ENCODE results near the gene HCAR2. TPM values are rescaled to one million over a fixed set of nuclear protein-coding genes. Genes with fewer than 3 reads are reported as not detected.
A peak's percentile ranks its signal among the peaks of the same experiment; 100 is the strongest.
"Not testable (repeated sequence)": the region's sequence is repeated elsewhere in the genome, so short reads cannot be mapped to it uniquely, and the experiment has no call there.

Gene HCAR2
- total RNA-seq, 1 experiment from 2014 or later, result 0.18 TPM

DNA sequence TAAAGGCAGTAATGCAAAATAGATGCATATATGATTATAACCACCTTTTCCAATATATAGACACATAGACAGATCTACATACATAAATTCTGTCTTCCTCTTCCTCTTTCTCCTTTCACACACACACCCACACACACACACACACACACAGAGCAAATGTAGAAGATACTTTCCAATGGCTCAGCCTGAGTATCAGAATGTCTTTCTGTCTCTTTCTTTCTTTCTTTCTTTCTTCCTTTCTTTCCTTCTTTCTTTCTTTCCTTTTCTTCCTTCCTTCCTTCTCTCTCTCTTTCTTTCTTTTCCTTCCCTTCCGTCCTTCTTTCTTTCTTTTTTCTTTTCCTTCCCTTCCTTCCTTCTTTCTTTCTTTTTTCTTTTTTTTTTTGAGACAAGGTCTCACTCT lies 8.1 kb upstream of the HCAR2 start:
- H3K9me3 ChIP-seq; BruUV-seq (replicated peaks); H3K36me3 Mint-ChIP-seq (ENCODE audit: insufficient read depth, unreplicated experiment); H3K36me3 ChIP-seq (ENCODE audit: control insufficient read depth, insufficient read depth, low read length); H3K9me3 Mint-ChIP-seq (ENCODE audit: unreplicated experiment); intact Hi-C loops (cut with micrococcal nuclease; ENCODE audit: unreplicated experiment); POLR2A ChIA-PET; H3K27me3 ChIP-seq (replicated peaks; ENCODE audit: control insufficient read depth, insufficient read depth, low read length); DNase-seq; CTCF ChIA-PET; H3K4me3 Mint-ChIP-seq (ENCODE audit: unreplicated experiment); H3K27me3 Mint-ChIP-seq (ENCODE audit: insufficient read depth, unreplicated experiment); H3K4me3 ChIP-seq (ENCODE audit: low read depth, low read length): not testable (repeated sequence)
- peaks cover 15% of the 10 kb centered on the region; the same call in 1 of the 2 replicates for H3K4me1 ChIP-seq
- peak overlapping the region; percentile 78 for H3K27ac Mint-ChIP-seq (ENCODE audit: unreplicated experiment)
- H3K4me1 Mint-ChIP-seq (ENCODE audit: low read depth, unreplicated experiment), result peaks cover 18% of the 10 kb centered on the region

DNA sequence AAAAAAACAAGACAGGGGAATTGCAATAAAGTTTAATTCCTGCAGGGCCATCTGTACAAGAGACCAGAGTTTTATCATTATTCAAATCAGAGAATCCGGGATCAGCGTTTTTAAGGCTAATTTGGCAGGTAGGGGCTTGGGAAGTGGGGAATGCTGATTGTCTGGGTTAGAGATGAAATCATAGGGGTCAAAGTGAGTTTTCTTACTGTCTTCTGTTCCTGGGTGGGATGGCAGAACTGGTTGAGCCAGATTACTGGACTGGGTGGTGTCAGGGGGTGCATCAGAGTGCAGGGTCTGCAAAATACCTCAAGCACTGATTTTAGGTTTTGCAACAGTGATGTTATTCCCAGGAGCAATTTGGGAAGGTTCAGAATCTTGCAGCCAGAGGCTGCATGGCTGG lies 7.2 kb upstream of the HCAR2 start:
- H3K9me3 ChIP-seq; H3K27me3 ChIP-seq (replicated peaks; ENCODE audit: control insufficient read depth, insufficient read depth, low read length); CTCF ChIA-PET; intact Hi-C loops (cut with micrococcal nuclease; ENCODE audit: unreplicated experiment); H3K27me3 Mint-ChIP-seq (ENCODE audit: insufficient read depth, unreplicated experiment); H3K9me3 Mint-ChIP-seq (ENCODE audit: unreplicated experiment); H3K4me3 ChIP-seq (ENCODE audit: low read depth, low read length); H3K36me3 ChIP-seq (ENCODE audit: control insufficient read depth, insufficient read depth, low read length); H3K36me3 Mint-ChIP-seq (ENCODE audit: insufficient read depth, unreplicated experiment); BruUV-seq (replicated peaks); POLR2A ChIA-PET: not testable (repeated sequence)
- peaks cover 15% of the 10 kb centered on the region; the same call in 1 of the 2 replicates for H3K4me1 ChIP-seq
- H3K27ac Mint-ChIP-seq (ENCODE audit: unreplicated experiment), result peak overlapping the region; percentile 82
- peaks cover 18% of the 10 kb centered on the region for H3K4me1 Mint-ChIP-seq (ENCODE audit: low read depth, unreplicated experiment)
- peak; percentile 20 to 67 for DNase-seq
- H3K4me3 Mint-ChIP-seq (ENCODE audit: unreplicated experiment), result peak overlapping the region; percentile 51

DNA sequence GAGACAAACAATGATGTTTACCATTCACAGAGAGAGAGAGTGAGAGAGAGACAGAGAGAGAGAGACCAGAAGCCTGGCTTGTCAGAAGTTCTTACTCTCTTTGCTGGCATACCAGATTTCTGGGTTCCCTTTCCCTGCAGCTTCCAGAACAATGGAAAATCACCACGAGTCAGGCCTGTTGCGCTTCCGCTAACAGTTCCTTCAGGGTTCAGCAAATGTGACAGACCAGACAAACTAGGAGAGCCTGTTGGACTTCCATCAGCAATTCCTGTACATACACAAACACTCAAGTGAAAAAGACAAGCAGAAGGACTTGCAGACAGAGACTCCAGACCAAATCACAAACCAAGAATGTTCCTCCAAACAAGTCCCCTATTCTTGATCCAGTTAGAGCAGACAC lies 6.1 kb upstream of the HCAR2 start:
- H3K36me3 ChIP-seq (ENCODE audit: control insufficient read depth, insufficient read depth, low read length); H3K9me3 Mint-ChIP-seq (ENCODE audit: unreplicated experiment); H3K27ac Mint-ChIP-seq (ENCODE audit: unreplicated experiment); H3K27me3 Mint-ChIP-seq (ENCODE audit: insufficient read depth, unreplicated experiment); H3K9me3 ChIP-seq; BruUV-seq (replicated peaks); CTCF ChIA-PET; H3K4me3 Mint-ChIP-seq (ENCODE audit: unreplicated experiment); H3K36me3 Mint-ChIP-seq (ENCODE audit: insufficient read depth, unreplicated experiment); H3K4me3 ChIP-seq (ENCODE audit: low read depth, low read length); POLR2A ChIA-PET; intact Hi-C loops (cut with micrococcal nuclease; ENCODE audit: unreplicated experiment); DNase-seq; H3K27me3 ChIP-seq (replicated peaks; ENCODE audit: control insufficient read depth, insufficient read depth, low read length): not testable (repeated sequence)
- H3K4me1 Mint-ChIP-seq (ENCODE audit: low read depth, unreplicated experiment), result peaks cover 18% of the 10 kb centered on the region
- peaks cover 15% of the 10 kb centered on the region; the same call in 1 of the 2 replicates for H3K4me1 ChIP-seq

DNA sequence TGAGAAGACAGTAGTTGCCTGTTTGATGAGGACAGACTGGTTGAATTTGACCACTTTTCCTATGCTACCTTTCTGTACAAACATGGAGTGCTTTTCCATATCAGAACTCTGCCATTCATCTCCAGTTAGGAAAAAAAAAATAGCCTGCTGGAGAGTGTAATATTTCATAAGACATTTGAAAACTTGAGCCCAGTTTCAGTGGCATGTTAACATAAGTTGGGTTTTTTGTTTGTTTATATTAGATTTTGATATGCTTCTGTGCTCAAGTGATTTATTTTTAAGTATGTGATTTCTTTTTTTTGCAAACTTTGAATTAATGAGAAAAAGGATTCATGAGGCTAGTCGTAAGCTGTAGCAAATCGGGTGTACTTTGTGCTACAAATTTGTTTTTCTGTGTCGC lies 684 bp upstream of the HCAR2 start:
- H3K4me3 Mint-ChIP-seq (ENCODE audit: unreplicated experiment); BruUV-seq (replicated peaks); H3K4me1 ChIP-seq; H3K4me1 Mint-ChIP-seq (ENCODE audit: low read depth, unreplicated experiment); H3K36me3 Mint-ChIP-seq (ENCODE audit: insufficient read depth, unreplicated experiment); H3K36me3 ChIP-seq (ENCODE audit: control insufficient read depth, insufficient read depth, low read length); H3K9me3 Mint-ChIP-seq (ENCODE audit: unreplicated experiment); H3K27me3 ChIP-seq (replicated peaks; ENCODE audit: control insufficient read depth, insufficient read depth, low read length); POLR2A ChIA-PET; CTCF ChIA-PET; H3K4me3 ChIP-seq (ENCODE audit: low read depth, low read length); H3K9me3 ChIP-seq; H3K27ac Mint-ChIP-seq (ENCODE audit: unreplicated experiment); DNase-seq; H3K27me3 Mint-ChIP-seq (ENCODE audit: insufficient read depth, unreplicated experiment); intact Hi-C loops (cut with micrococcal nuclease; ENCODE audit: unreplicated experiment): not testable (repeated sequence)

DNA sequence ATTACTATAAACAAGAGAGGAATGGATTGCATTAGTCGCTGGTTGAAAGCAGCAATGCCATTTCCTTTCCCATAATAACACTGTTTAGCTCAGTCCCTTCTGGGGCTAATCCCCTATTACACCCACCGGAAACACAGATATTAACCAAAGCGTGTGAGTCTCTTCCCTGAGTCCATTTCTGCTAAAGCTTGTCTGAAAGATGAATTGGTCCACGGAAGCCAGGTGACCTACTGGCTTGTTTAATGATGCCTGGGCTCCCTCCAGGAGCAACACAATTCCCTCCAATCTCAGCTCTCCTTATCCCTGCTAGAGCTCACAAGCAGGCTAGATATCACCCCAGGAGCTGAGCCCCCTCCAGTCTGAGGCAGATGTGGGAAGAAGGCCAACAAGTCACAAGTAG lies 1.7 kb downstream of the HCAR2 start:
- H3K27ac Mint-ChIP-seq (ENCODE audit: unreplicated experiment); CTCF ChIA-PET; DNase-seq; POLR2A ChIA-PET; H3K36me3 Mint-ChIP-seq (ENCODE audit: insufficient read depth, unreplicated experiment); H3K36me3 ChIP-seq (ENCODE audit: control insufficient read depth, insufficient read depth, low read length); H3K27me3 Mint-ChIP-seq (ENCODE audit: insufficient read depth, unreplicated experiment); H3K4me3 Mint-ChIP-seq (ENCODE audit: unreplicated experiment); H3K9me3 ChIP-seq; BruUV-seq (replicated peaks); H3K27me3 ChIP-seq (replicated peaks; ENCODE audit: control insufficient read depth, insufficient read depth, low read length); H3K4me3 ChIP-seq (ENCODE audit: low read depth, low read length); intact Hi-C loops (cut with micrococcal nuclease; ENCODE audit: unreplicated experiment); H3K9me3 Mint-ChIP-seq (ENCODE audit: unreplicated experiment): not testable (repeated sequence)
- peaks cover 18% of the 10 kb centered on the region for H3K4me1 Mint-ChIP-seq (ENCODE audit: low read depth, unreplicated experiment)
- peaks cover 12% of the 10 kb centered on the region for H3K4me1 ChIP-seq

DNA sequence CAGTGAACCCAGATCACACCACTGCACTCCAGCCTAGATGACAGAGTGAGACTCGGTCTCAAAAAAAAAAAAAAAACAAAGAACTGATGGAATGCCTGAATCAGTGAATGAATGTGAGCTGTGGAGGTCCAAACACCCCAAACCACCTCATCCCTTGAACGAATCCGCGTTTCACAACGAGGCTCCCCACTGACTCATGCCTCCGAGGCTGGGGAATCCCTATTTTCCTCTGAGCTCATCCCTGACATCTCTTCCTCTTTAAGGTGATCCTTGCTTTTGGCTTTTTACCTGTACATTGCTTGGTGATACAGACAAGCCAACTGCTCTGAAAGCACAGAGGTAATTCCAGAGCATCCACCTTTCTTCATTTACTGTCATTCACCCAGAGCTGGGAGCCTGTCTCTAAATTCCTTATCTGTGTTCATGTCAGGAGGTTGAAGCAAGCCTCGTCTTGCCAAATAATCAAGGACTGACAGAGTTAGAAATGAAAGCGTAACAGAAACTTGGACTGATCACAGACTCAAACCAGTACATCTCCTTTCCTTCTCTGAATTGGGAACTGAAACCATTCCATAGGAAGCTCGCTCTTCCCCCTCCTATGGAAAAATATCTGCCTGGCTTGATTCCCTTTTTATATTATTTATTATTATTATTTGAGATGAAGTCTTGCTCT lies 3.0 kb downstream of the HCAR2 start:
- H3K9me3 Mint-ChIP-seq (ENCODE audit: unreplicated experiment); H3K36me3 Mint-ChIP-seq (ENCODE audit: insufficient read depth, unreplicated experiment); DNase-seq; H3K27me3 Mint-ChIP-seq (ENCODE audit: insufficient read depth, unreplicated experiment); intact Hi-C loops (cut with micrococcal nuclease; ENCODE audit: unreplicated experiment); H3K27me3 ChIP-seq (replicated peaks; ENCODE audit: control insufficient read depth, insufficient read depth, low read length); CTCF ChIA-PET; H3K4me3 Mint-ChIP-seq (ENCODE audit: unreplicated experiment); H3K4me3 ChIP-seq (ENCODE audit: low read depth, low read length); H3K9me3 ChIP-seq; BruUV-seq (replicated peaks); H3K36me3 ChIP-seq (ENCODE audit: control insufficient read depth, insufficient read depth, low read length); H3K27ac Mint-ChIP-seq (ENCODE audit: unreplicated experiment); POLR2A ChIA-PET: not testable (repeated sequence)
- peaks cover 18% of the 10 kb centered on the region for H3K4me1 Mint-ChIP-seq (ENCODE audit: low read depth, unreplicated experiment)
- H3K4me1 ChIP-seq, result peaks cover 15% of the 10 kb centered on the region

DNA sequence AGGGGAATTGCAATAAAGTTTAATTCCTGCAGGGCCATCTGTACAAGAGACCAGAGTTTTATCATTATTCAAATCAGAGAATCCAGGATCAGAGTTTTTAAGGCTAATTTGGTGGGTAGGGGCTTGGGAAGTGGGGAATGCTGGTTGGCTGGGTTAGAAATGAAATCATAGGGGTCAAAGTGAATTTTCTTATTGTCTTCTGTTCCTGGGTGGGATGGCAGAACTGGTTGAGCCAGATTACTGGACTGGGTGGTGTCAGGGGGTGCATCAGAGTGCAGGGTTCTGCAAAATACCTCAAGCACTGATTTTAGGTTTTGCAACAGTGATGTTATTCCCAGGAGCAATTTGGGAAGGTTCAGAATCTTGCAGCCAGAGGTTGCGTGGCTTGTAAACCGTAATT lies 6.2 kb downstream of the HCAR2 start:
- POLR2A ChIA-PET, result interaction anchor here (0.6 kb wide), 1 partner anchor 649 kb away, joined by 3 read pairs; no protein-coding TSS in a partner anchor
- H3K27ac Mint-ChIP-seq (ENCODE audit: unreplicated experiment), result peak overlapping the region; percentile 36
- CTCF ChIA-PET; H3K36me3 Mint-ChIP-seq (ENCODE audit: insufficient read depth, unreplicated experiment); BruUV-seq (replicated peaks); H3K27me3 ChIP-seq (replicated peaks; ENCODE audit: control insufficient read depth, insufficient read depth, low read length); intact Hi-C loops (cut with micrococcal nuclease; ENCODE audit: unreplicated experiment); H3K27me3 Mint-ChIP-seq (ENCODE audit: insufficient read depth, unreplicated experiment); H3K9me3 Mint-ChIP-seq (ENCODE audit: unreplicated experiment); H3K9me3 ChIP-seq; H3K4me3 ChIP-seq (ENCODE audit: low read depth, low read length); H3K36me3 ChIP-seq (ENCODE audit: control insufficient read depth, insufficient read depth, low read length): not testable (repeated sequence)
- peak overlapping the region; percentile 51 for H3K4me3 Mint-ChIP-seq (ENCODE audit: unreplicated experiment)
- DNase-seq, result peak; percentile 38 to 50
- peaks cover 30% of the 10 kb centered on the region for H3K4me1 Mint-ChIP-seq (ENCODE audit: low read depth, unreplicated experiment)
- H3K4me1 ChIP-seq, result peaks cover 15% of the 10 kb centered on the region
